AG09309 (cell line): ENCODE results near the gene TPR.
"Not testable (repeated sequence)": the region's sequence is repeated elsewhere in the genome, so short reads cannot be mapped to it uniquely, and the experiment has no call there.

Source experiments
- DNase-seq: peaks from one replicate; pipeline ENCODE4 v3.0.0-alpha.2; 2010; ENCODE audit warnings: low read depth
- H3K4me3 ChIP-seq: 2 replicates; pipeline ENCODE4 v1.5.1; 2011; ENCODE audit warnings: mild to moderate bottlenecking, low read depth, low read length, moderate library complexity; ENCODE audit not compliant: control insufficient read depth
- CTCF ChIP-seq: IDR thresholded peaks from 2 replicates; pipeline ENCODE4 v1.5.1; 2011; ENCODE audit warnings: mild to moderate bottlenecking, low read depth, low read length, inconsistent platforms; ENCODE audit not compliant: insufficient read depth, control insufficient read depth; ENCODE audit errors: missing control alignments

Gene TPR

GRCh38 chr1:186409091-186409490 lies 34.0 kb upstream of the TPR start:
- DNase-seq = no peak
- no peak for TF ChIP-seq CTCF
- H3K4me3 ChIP-seq = no peak overlapping the region

- peak; percentile 69 for TF ChIP-seq CTCF
- DNase-seq = peak; percentile 46
- H3K4me3 ChIP-seq = no peak overlapping the region
These were observed 29.5 kb upstream of the TPR start for GRCh38 chr1:186404454-186405051.

GRCh38 chr1:186403632-186404031 lies 28.6 kb upstream of the TPR start:
- no peak for TF ChIP-seq CTCF
- no peak overlapping the region for H3K4me3 ChIP-seq
- DNase-seq = no peak

- DNase-seq, H3K4me3 ChIP-seq: not testable (repeated sequence)
These were observed 26.4 kb upstream of the TPR start for GRCh38 chr1:186401446-186401845.

- DNase-seq, H3K4me3 ChIP-seq: not testable (repeated sequence)
These were observed 17.7 kb upstream of the TPR start for GRCh38 chr1:186392711-186393110.

GRCh38 chr1:186391841-186392240 lies 16.8 kb upstream of the TPR start:
- no peak for DNase-seq
- TF ChIP-seq CTCF = no peak
- H3K4me3 ChIP-seq = no peak overlapping the region

GRCh38 chr1:186390925-186391324 lies 15.9 kb upstream of the TPR start:
- no peak overlapping the region for H3K4me3 ChIP-seq
- TF ChIP-seq CTCF = no peak
- no peak for DNase-seq

- no peak for DNase-seq
- no peak for TF ChIP-seq CTCF
- H3K4me3 ChIP-seq = no peak overlapping the region
These were observed 11.8 kb upstream of the TPR start for GRCh38 chr1:186386725-186387383.
